HL-60/S4 treated with retinoic acid at 250 ng/mL for 4 days and 3 days (cell line): ENCODE measurements around the gene DHTKD1.

Source experiments
- in situ Hi-C: fragments of 300-500 bp; cut with MboI; formaldehyde crosslinking; loops from 2 replicates; pipeline ENCODE4 v1.7.0; 2022; ENCODE audit warnings: low sequenced_read_pairs

DHTKD1 gene

DNA sequence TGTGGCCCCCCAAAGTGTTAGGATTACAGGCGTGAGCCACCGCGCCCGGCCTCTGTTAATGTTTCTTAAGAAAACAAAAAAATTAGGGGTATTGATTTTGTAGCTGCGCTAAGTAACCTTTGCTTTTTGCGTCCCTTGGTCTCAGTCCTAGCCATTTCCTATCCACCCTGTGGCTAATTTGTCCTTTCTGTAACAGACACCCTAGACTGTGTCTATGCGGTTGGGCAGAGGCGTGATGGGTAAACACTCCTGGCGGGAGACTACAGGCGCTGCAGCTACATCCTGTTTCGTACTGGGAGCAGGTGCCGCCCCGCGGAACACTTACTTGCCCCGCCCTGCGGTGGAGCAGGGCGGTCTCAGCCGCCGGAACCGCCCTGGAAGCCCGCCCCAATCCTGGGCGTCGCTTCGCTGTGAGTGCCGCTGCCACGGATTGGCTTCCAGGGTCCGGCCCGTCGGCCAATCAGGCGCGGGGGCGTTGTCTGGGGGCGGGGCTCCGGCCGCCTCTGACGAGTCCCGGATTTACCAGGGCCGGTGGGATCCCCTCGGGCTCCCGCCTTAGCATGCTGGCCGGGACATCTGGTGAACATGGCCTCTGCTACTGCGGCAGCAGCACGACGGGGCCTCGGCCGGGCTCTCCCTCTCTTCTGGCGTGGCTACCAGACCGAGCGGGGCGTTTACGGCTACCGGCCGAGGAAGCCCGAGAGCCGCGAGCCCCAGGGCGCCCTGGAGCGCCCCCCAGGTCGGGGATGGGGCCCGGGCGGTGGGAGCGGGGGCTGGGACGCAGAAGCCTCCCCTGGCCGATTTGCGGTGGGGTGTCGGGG is at the start of gene DHTKD1:
Gene DHTKD1 (plus strand): TSS at position 506 of the 821 bp plus-strand sequence. CDS start 80 bp downstream, at position 586.
- in situ Hi-C loops: no loop called here

GRCh38 chr10:12019283-12019971 is 49.3 kb upstream of the DHTKD1 start:
- in situ Hi-C loops: no loop called here

- in situ Hi-C loops: no loop called here
Observed at GRCh38 chr10:12020574-12020973, 48.2 kb upstream of the DHTKD1 start.

DNA sequence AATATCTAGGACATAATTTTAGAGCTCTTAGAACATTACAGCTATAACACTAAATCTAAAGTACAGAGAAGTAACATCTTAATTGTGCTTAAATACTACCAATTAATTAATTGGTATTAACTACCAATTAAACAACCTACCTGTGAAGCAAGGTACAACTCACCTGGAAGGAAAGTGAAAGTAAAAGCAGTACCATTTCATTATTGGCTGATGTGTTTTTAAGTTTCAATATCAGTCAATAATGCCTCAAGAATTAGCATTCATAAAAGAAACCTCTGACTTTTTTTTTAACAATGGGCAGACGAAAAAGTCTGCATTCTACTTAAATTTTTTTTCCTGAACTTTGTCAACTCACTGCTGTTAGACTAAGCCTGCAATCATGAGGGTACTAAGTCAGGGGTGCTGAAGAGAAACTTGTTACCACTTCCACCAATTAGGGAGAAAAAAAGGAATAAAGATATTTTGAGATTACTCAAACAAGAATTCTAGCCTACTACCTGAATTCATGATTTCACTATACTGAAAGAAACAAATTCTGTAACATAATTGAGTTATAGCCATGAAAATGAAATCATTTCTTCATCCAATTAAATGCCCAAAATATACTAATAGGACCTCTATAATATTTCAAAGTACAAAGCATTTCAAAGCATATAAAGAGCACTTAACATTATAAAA is 46.0 kb upstream of the DHTKD1 start:
- in situ Hi-C loops: no loop called here

- in situ Hi-C loops: no loop called here
Observed at GRCh38 chr10:12025591-12025990, 43.2 kb upstream of the DHTKD1 start.

GRCh38 chr10:12027539-12027938 is 41.2 kb upstream of the DHTKD1 start:
- in situ Hi-C loops: no loop called here

- in situ Hi-C loops: no loop called here
Observed at GRCh38 chr10:12031404-12031803, 37.4 kb upstream of the DHTKD1 start.

GRCh38 chr10:12036073-12036655 is 32.6 kb upstream of the DHTKD1 start:
- in situ Hi-C loops: no loop called here

GRCh38 chr10:12041766-12042408 is 26.9 kb upstream of the DHTKD1 start:
- in situ Hi-C loops: no loop called here

GRCh38 chr10:12042409-12042796 is 26.4 kb upstream of the DHTKD1 start:
- in situ Hi-C loops: no loop called here

DNA sequence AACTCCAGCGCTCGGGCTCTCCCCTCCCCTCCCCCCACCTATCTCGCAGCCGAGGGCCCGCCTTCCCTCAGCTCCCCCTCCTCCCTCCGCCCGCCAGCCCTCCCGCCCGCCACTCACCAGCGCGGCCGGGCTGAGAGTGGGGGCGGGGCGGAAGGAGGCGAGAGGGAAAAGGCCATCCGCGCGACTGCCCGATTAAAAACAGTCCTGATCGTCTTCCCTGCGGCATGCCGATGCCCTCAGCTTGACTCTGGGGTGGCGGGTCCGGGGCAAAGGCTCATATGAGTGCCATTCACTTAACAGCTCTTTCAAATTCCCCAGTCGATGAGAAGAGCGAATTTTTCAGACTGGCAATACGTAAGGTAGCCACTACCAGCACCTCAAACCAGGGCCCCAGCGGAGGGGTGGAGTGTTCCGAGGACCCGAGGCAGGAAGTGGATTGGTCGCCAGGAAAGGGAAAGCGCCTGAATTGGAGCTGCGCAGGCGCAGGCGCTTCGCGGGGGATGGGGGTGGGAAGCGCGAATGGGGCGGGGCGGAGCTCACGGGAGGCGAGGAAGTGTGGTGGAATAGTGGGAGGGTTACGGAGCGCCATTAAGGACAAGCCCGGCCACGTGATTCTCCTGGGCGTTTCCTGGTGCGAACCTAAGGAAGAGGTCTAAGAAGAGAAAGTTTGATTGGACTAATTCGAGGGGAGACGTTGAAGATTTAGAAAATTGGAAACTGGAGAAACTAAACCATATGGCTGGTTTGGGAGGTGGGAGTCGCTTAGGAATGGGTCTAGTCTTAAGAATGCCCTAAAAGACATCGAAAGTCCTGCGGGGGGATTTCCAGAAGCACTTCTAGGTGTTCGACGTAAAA is 25.7 kb upstream of the DHTKD1 start, which contains the start of gene UPF2:
Gene UPF2 (minus strand): TSS at position 13 of the 855 bp plus-strand sequence. CDS start 7,386 bp downstream, outside the sequence.
- in situ Hi-C loops: no loop called here

GRCh38 chr10:12045596-12045995 is 23.2 kb upstream of the DHTKD1 start:
- in situ Hi-C loops: no loop called here

- in situ Hi-C loops: no loop called here
Observed at GRCh38 chr10:12048547-12048946, 20.2 kb upstream of the DHTKD1 start.

GRCh38 chr10:12050528-12050927 is 18.2 kb upstream of the DHTKD1 start:
- in situ Hi-C loops: no loop called here

DNA sequence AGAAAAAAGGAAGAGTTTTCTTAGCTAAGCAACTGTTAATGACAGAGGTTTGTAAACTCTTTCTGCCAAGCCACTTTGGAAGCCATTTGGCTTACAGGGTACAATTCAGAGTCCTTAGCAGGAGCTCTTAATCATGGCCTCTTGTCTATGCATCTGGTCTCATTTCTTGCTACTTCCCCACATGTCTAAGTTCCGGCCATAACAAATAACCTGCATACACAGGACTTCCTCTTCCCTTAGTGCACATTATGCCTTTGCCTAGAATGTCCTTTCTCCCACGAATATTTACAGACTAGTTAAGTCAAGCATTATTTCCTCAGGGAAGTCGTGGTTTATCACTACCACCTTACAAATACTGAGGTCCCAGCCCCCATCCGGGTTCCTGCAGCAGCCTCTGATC is 17.5 kb upstream of the DHTKD1 start:
- in situ Hi-C loops: no loop called here

- in situ Hi-C loops: no loop called here
Observed at GRCh38 chr10:12055732-12056131, 13.0 kb upstream of the DHTKD1 start.

- in situ Hi-C loops: no loop called here
Observed at GRCh38 chr10:12056748-12057147, 12.0 kb upstream of the DHTKD1 start.

- in situ Hi-C loops: no loop called here
Observed at GRCh38 chr10:12061124-12061523, 7.6 kb upstream of the DHTKD1 start.

DNA sequence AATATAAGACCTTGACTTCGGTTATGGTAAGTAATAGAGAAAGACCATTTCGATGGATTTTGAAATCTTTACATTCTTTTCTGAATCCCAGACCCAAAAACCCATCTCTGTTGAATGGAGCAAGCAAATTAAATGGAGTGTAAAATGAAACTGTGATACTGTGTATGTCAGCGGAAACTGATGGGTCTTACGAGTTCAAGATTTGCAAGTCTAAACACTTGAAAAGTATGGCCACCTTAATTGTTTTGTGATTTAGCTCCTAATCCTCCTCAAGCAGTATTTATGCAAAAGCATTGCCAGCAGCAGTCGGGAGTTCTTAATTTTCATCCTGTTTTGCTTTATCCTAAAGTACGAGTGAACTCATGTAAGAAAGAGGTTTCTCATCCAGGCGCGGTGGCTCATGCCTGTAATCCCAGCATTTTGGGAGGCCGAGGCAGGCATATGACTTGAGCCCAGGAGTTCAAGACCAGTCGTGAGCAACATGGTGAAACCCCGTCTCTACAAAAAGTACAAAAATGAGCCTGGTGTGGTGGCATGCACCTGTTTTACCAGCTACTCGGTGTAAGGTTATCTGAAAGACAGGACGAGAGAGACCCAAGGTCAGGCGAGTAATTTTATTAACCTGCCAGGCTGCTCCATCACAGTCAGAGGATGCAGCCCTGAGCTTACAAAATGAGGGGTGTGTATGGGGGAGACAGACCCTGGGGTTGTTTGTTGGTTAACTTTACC is 5.8 kb upstream of the DHTKD1 start:
- in situ Hi-C loops: no loop called here
